ENCODE measurements around the gene VPS33A.

DNA sequence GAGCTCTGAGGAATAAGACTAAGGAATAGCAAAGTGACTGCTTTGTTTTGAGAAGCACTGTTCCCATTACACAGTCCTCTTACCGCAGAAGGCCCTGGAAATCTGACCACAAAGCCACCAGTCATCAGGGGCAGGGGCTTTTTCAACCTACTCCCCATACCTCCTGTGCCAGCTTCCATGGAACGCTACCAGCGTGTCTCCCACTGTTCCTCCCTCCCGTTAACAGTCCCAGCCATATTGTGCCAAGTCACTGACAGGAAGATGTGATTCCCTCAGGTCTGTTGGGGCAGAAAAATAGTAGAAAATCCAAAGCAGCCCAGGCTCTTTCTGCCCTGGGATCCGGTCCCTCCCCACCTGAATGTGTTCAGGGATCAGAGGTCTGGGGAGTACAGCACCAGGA lies 46.6 kb upstream of the VPS33A start:
- no peak for TF ChIP-seq CTCF (conservative IDR thresholded peaks at IDR 0.05; ENCODE audit: low read length)
- no peak for TF ChIP-seq EZH2phosphoT487 (IDR thresholded peaks at IDR 0.05; ENCODE audit: borderline replicate concordance, low read depth, low read length)
